Neutrophil (primary cell): ENCODE results near the gene NOTCH1.

Source experiments
- H3K27ac ChIP-seq: fragments of 200-600 bp; sonication (generic); 2 replicates; pipeline ENCODE4 v1.5.1; 2016; ENCODE audit warnings: mild to moderate bottlenecking, moderate library complexity
- H3K27me3 ChIP-seq: fragments of 200-600 bp; sonication (generic); 2 replicates; pipeline ENCODE4 v1.6.0; 2016; ENCODE audit warnings: mild to moderate bottlenecking
- H3K36me3 ChIP-seq: fragments of 200-600 bp; sonication (generic); 2 replicates; pipeline ENCODE4 v1.5.1; 2017
- H3K4me1 ChIP-seq, 2 experiments: fragments of 200-600 bp in 1 of 2; sonication (generic) in 1 of 2; 1 replicate in 1 of 2; 2 replicates in 1 of 2; pipeline versions ENCODE4 v1.5.1 to v1.6.1; 2013 to 2016; ENCODE audit warnings: low read depth in 1 of 2, low read length in 1 of 2, mild to moderate bottlenecking in 1 of 2, moderate library complexity in 1 of 2; ENCODE audit not compliant: control insufficient read depth in 1 of 2, insufficient read depth in 1 of 2
- H3K4me3 ChIP-seq, 2 experiments: fragments of 200-600 bp in 1 of 2; sonication (generic) in 1 of 2; 1 replicate in 1 of 2; 2 replicates in 1 of 2; pipeline ENCODE4 v1.5.1; 2013 to 2016; ENCODE audit warnings: low read depth in 1 of 2, low read length in 1 of 2, mild to moderate bottlenecking in 1 of 2, moderate library complexity in 1 of 2
- H3K9me3 ChIP-seq: fragments of 200-600 bp; sonication (generic); 2 replicates; pipeline ENCODE4 v1.5.1; 2016
- CTCF ChIP-seq: fragments of 200-600 bp; sonication (generic); IDR thresholded peaks from 2 replicates; pipeline ENCODE4 v1.5.1; 2016; ENCODE audit warnings: antibody characterized with exemption

Gene NOTCH1

GRCh38 chr9:136456258-136456657 is 89.6 kb downstream of the NOTCH1 start:
- peaks cover 92% of the 10 kb centered on the region for H3K36me3 ChIP-seq
- H3K27ac ChIP-seq = no peak overlapping the region
- no peak for TF ChIP-seq CTCF

GRCh38 chr9:136455043-136456002 is 90.5 kb downstream of the NOTCH1 start:
- Histone ChIP-seq H3K9me3 (no peaks in the 10 kb centered on the region), H3K4me3 (no peak overlapping the region), H3K4me1 (no peaks in the 10 kb centered on the region), H3K27me3 (no peaks in the 10 kb centered on the region), H3K27ac (no peak overlapping the region), H3K36me3 (peaks cover 92% of the 10 kb centered on the region)
- TF ChIP-seq CTCF = no peak

More at GRCh38 chr9:136456258-136456657, 89.6 kb downstream of the NOTCH1 start:
- Histone ChIP-seq H3K4me3 (no peak overlapping the region), H3K27me3 (no peaks in the 10 kb centered on the region), H3K4me1 (no peaks in the 10 kb centered on the region), H3K9me3 (no peaks in the 10 kb centered on the region)

- Histone ChIP-seq H3K36me3 (peaks cover 92% of the 10 kb centered on the region), H3K27me3 (no peaks in the 10 kb centered on the region), H3K27ac (no peak overlapping the region), H3K4me1 (no peaks in the 10 kb centered on the region), H3K9me3 (no peaks in the 10 kb centered on the region), H3K4me3 (no peak overlapping the region)
- TF ChIP-seq CTCF = no peak
Observed at GRCh38 chr9:136454026-136454796, 91.6 kb downstream of the NOTCH1 start.

- no peak for TF ChIP-seq CTCF
- Histone ChIP-seq H3K9me3 (no peaks in the 10 kb centered on the region), H3K36me3 (peaks cover 92% of the 10 kb centered on the region), H3K27me3 (no peaks in the 10 kb centered on the region), H3K4me1 (no peaks in the 10 kb centered on the region), H3K27ac (no peak overlapping the region), H3K4me3 (no peak overlapping the region)
Observed at GRCh38 chr9:136453326-136453725, 92.5 kb downstream of the NOTCH1 start.

GRCh38 chr9:136451221-136451877 is 94.5 kb downstream of the NOTCH1 start:
- Histone ChIP-seq H3K36me3 (peaks cover 92% of the 10 kb centered on the region), H3K4me3 (no peak overlapping the region), H3K9me3 (no peaks in the 10 kb centered on the region), H3K27me3 (no peaks in the 10 kb centered on the region), H3K27ac (no peak overlapping the region), H3K4me1 (no peaks in the 10 kb centered on the region)
- TF ChIP-seq CTCF = no peak
